ENCODE results near the gene GPR108. TPM values are rescaled to one million over a fixed set of nuclear protein-coding genes. Genes with fewer than 3 reads are reported as not detected.

Gene GPR108
- total and polyA plus RNA-seq, 4 donors = 17.2 to 34.2 (median 30.5) TPM

GRCh38 chr19:6710273-6711077 lies 26.9 kb downstream of the GPR108 start:
- Histone ChIP-seq H3K36me3 (ENCODE audit: control insufficient read depth in 4 of 4, insufficient read depth in 3 of 4, low read depth in 1 of 4, low read length in 3 of 4) (peaks cover 28 to 69% (median 57%) of the 10 kb centered on the region in 4 donors), H3K9ac (ENCODE audit: low read depth in 1 of 2, low read length in 2 of 2) (no peak overlapping the region), H3K27me3 (ENCODE audit: control insufficient read depth in 4 of 4, insufficient read depth in 4 of 4, low read length in 3 of 4) (no peaks in the 10 kb centered on the region), H3K4me3 (ENCODE audit: low read depth in 1 of 3, low read length in 3 of 3) (no peak overlapping the region), H3K4me1 (ENCODE audit: control insufficient read depth in 4 of 4, insufficient read depth in 4 of 4, low read length in 3 of 4) (peaks cover 0 to 38% (median 20%) of the 10 kb centered on the region in 4 donors), H3K9me3 (ENCODE audit: control insufficient read depth in 4 of 4, low read length in 3 of 4) (no peaks in the 10 kb centered on the region), H3K27ac (ENCODE audit: low read depth in 1 of 2, low read length in 2 of 2) (peak overlapping the region in 1 of 2 donors; percentile 2)
- 48% methylated on average over 30 of the region's 30 CpGs for WGBS
- TF ChIP-seq JUND (IDR thresholded peaks at IDR 0.05) (no peak), ZBTB33 (IDR thresholded peaks at IDR 0.05) (no peak), FOXA2 (IDR thresholded peaks at IDR 0.05) (no peak), NR2F2 (IDR thresholded peaks at IDR 0.05) (no peak), REST (IDR thresholded peaks at IDR 0.05) (no peak), GABPA (IDR thresholded peaks at IDR 0.05 in 1 of 2, conservative IDR thresholded peaks at IDR 0.05 in 1 of 2) (no peak), TAF1 (conservative IDR thresholded peaks at IDR 0.05) (no peak), EGR1 (IDR thresholded peaks at IDR 0.05; ENCODE audit: low read depth in 2 of 2) (no peak), RXRA (IDR thresholded peaks at IDR 0.05) (no peak), YY1 (IDR thresholded peaks at IDR 0.05) (no peak), ATF3 (IDR thresholded peaks at IDR 0.05) (no peak), SP1 (IDR thresholded peaks at IDR 0.05) (no peak), HNF4G (IDR thresholded peaks at IDR 0.05) (no peak), MAX (IDR thresholded peaks at IDR 0.05) (no peak), HNF4A (conservative IDR thresholded peaks at IDR 0.05) (no peak), FOXA1 (IDR thresholded peaks at IDR 0.05) (no peak), CTCF (IDR thresholded peaks at IDR 0.05; ENCODE audit: low read depth, low read length, missing input control) (no peak), RAD21 (IDR thresholded peaks at IDR 0.05) (no peak)
- no peak for DNase-seq (ENCODE audit: low spot score)
